ENCODE results near the gene BEAN1. TPM values are rescaled to one million over a fixed set of nuclear protein-coding genes. Genes with fewer than 3 reads are reported as not detected.
A peak's percentile ranks its signal among the peaks of the same experiment; 100 is the strongest.

The BEAN1 gene
- total and polyA plus RNA-seq, 9 of the 15 experiments (the other 6 are each of a cell fraction or from before 2014, with no cell fraction given), result not detected

DNA sequence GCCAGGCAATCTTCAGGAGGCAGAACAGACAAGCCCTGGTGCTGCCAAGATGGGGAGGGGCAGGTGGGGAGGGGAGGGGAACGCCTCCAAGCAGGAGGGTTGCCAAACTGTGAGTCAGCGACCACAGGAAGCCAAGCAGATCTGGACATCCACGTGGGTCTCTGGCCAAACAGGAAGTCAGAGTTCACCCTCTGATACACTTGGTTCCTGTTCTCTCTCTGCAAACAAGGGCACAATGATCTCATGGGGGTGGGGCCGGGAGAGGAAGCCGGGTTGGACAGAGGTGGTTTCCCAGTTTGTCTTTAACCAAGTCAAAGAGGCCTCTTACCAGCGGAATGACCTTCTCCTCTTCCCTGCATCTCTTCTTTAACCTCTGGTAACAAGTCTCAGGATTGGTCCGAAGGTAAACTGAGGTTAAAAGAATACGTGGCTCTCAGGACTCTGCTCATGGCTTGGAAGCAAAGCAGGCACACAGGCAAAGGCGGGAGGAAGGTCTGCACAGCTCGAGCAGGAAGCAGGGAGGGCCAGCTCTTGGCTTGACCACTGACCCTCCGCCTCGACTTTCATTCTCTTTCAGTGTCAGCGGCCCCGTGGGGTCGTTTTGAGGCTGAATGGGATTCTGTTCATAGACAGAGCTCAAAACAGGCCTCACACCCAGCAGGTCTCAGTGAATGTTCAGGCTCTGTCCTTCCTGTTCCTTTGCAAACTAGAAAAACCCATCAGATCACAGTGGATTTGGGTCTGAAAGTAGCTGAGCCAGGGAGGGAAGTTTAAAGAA, 89.9 kb downstream of the BEAN1 start (continued):
- TF ChIP-seq LEF1 (IDR thresholded peaks at IDR 0.05) (peak; percentile 75), ZKSCAN8 (CRISPR knock-in tag; IDR thresholded peaks at IDR 0.05) (0 out of 2 replicates have a peak, but pooled peaks have one; percentile 69), NR2F6 (CRISPR knock-in tag; IDR thresholded peaks at IDR 0.05) (no peak), POLR2AphosphoS5 (IDR thresholded peaks at IDR 0.05; ENCODE audit: control insufficient read depth, insufficient read depth, low read depth, low read length) (peak; percentile 83), LARP7 (IDR thresholded peaks at IDR 0.05) (no peak), ESRRB (CRISPR knock-in tag; IDR thresholded peaks at IDR 0.05; ENCODE audit: borderline replicate concordance) (no peak), IFI16 (CRISPR knock-in tag; IDR thresholded peaks at IDR 0.05) (no peak), HNRNPH1 (optimal IDR thresholded peaks at IDR 0.05; ENCODE audit: low read depth, low read length) (no peak), THRAP3 (IDR thresholded peaks at IDR 0.05; ENCODE audit: borderline replicate concordance) (no peak), DMBX1 (CRISPR knock-in tag; IDR thresholded peaks at IDR 0.05; ENCODE audit: borderline replicate concordance) (peak; percentile 10; the same call in 1 of the 2 replicates), SETDB1 (IDR thresholded peaks at IDR 0.05; ENCODE audit: low read length) (no peak), HMG20B (CRISPR knock-in tag; IDR thresholded peaks at IDR 0.05) (no peak), HDAC6 (IDR thresholded peaks at IDR 0.05; ENCODE audit: low read depth, low read length) (no peak)
- TF ChIP-seq, protein P1, sequence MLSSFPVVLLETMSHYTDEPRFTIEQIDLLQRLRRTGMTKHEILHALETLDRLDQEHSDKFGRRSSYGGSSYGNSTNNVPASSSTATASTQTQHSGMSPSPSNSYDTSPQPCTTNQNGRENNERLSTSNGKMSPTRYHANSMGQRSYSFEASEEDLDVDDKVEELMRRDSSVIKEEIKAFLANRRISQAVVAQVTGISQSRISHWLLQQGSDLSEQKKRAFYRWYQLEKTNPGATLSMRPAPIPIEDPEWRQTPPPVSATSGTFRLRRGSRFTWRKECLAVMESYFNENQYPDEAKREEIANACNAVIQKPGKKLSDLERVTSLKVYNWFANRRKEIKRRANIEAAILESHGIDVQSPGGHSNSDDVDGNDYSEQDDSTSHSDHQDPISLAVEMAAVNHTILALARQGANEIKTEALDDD (IDR thresholded peaks at IDR 0.05), result peak; percentile 94
- TF ChIP-seq, protein P2, sequence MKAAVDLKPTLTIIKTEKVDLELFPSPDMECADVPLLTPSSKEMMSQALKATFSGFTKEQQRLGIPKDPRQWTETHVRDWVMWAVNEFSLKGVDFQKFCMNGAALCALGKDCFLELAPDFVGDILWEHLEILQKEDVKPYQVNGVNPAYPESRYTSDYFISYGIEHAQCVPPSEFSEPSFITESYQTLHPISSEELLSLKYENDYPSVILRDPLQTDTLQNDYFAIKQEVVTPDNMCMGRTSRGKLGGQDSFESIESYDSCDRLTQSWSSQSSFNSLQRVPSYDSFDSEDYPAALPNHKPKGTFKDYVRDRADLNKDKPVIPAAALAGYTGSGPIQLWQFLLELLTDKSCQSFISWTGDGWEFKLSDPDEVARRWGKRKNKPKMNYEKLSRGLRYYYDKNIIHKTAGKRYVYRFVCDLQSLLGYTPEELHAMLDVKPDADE (conservative IDR thresholded peaks at IDR 0.05; ENCODE audit: control insufficient read depth, low read depth, low read length), result peak; percentile 65; the same call in 1 of the 2 replicates
- TF ChIP-seq, protein P3, sequence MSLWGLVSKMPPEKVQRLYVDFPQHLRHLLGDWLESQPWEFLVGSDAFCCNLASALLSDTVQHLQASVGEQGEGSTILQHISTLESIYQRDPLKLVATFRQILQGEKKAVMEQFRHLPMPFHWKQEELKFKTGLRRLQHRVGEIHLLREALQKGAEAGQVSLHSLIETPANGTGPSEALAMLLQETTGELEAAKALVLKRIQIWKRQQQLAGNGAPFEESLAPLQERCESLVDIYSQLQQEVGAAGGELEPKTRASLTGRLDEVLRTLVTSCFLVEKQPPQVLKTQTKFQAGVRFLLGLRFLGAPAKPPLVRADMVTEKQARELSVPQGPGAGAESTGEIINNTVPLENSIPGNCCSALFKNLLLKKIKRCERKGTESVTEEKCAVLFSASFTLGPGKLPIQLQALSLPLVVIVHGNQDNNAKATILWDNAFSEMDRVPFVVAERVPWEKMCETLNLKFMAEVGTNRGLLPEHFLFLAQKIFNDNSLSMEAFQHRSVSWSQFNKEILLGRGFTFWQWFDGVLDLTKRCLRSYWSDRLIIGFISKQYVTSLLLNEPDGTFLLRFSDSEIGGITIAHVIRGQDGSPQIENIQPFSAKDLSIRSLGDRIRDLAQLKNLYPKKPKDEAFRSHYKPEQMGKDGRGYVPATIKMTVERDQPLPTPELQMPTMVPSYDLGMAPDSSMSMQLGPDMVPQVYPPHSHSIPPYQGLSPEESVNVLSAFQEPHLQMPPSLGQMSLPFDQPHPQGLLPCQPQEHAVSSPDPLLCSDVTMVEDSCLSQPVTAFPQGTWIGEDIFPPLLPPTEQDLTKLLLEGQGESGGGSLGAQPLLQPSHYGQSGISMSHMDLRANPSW (CRISPR knock-in tag; IDR thresholded peaks at IDR 0.05), result no peak
- TF ChIP-seq, protein P4, sequence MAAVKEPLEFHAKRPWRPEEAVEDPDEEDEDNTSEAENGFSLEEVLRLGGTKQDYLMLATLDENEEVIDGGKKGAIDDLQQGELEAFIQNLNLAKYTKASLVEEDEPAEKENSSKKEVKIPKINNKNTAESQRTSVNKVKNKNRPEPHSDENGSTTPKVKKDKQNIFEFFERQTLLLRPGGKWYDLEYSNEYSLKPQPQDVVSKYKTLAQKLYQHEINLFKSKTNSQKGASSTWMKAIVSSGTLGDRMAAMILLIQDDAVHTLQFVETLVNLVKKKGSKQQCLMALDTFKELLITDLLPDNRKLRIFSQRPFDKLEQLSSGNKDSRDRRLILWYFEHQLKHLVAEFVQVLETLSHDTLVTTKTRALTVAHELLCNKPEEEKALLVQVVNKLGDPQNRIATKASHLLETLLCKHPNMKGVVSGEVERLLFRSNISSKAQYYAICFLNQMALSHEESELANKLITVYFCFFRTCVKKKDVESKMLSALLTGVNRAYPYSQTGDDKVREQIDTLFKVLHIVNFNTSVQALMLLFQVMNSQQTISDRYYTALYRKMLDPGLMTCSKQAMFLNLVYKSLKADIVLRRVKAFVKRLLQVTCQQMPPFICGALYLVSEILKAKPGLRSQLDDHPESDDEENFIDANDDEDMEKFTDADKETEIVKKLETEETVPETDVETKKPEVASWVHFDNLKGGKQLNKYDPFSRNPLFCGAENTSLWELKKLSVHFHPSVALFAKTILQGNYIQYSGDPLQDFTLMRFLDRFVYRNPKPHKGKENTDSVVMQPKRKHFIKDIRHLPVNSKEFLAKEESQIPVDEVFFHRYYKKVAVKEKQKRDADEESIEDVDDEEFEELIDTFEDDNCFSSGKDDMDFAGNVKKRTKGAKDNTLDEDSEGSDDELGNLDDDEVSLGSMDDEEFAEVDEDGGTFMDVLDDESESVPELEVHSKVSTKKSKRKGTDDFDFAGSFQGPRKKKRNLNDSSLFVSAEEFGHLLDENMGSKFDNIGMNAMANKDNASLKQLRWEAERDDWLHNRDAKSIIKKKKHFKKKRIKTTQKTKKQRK (IDR thresholded peaks at IDR 0.05; ENCODE audit: borderline replicate concordance, low read depth, low read length), result no peak

All from K562 (cell line).